GM18907 (cell line): Measurements from ENCODE around the gene COPZ1.
"Not testable (repeated sequence)": the region's sequence is repeated elsewhere in the genome, so short reads cannot be mapped to it uniquely, and the experiment has no call there.

ENCODE experiments used
- ATAC-seq: cut with Tn5 transposase; IDR thresholded peaks from one replicate; pipeline ENCODE4 v1.9.1; 2021; ENCODE audit warnings: mild to moderate bottlenecking, moderate library complexity; ENCODE audit not compliant: unreplicated experiment

Gene COPZ1

DNA sequence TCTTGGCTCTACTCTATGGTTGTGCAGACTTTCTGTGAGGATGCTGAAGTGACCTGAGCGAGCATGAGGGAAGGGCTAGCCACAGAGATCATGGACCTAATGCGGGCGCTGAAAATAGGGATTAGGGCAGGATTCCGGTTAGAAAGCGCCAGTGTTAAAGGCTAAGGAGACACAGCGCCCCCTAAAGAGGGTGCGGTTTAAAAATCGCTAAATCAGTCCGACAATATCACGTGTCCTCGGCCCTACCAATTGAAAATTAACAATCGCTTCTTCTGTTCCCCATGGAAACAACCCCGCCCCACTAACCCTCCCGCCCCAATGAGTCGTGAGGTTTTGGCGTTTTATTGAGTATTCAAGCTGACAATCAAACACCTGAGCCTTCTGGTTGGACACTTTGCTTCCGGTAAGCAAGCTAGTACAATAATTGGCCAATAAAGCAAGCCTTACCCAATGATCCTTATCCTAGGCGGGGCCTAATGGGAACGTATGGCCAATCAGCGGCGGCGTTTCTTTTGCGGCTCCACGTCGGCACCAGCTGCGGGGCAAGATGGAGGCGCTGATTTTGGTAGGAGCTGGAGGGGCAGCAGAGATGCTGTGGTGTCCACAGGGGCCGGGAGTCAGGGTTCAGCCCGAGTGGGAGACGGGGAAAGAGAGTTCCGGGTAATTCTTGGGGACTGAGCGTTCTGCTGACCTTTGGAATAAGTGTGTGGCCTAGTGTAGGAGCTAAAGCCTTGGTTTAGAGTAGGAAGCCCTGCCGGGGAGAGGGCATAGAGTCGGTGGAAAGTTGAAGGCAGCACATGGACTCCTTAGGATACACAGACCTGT, at the start of gene COPZ1:
COPZ1 (plus strand) TSS at position 515 of the 825 bp plus-strand sequence; CDS start at position 548, 33 bp downstream.
- peak; percentile 98 for ATAC-seq

DNA sequence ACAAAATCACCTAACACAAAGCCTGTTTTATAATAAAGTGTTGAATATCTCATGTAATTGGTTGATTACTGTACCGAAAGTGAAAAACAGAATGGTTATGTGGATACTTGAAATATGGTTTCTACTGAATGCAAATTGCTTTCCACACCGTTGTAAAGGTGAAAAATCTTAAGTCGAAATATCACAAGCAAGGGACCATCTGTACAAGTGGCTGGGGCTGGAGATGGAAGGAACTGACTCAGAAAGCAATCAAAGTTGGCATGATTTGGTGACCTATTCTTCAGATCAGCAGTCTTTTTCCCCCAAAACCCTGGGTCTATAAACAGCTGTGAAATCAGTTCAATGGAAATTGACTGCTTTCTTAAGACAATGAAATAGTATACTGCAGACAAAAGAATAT, 48.6 kb upstream of the COPZ1 start:
- ATAC-seq, result no peak

DNA sequence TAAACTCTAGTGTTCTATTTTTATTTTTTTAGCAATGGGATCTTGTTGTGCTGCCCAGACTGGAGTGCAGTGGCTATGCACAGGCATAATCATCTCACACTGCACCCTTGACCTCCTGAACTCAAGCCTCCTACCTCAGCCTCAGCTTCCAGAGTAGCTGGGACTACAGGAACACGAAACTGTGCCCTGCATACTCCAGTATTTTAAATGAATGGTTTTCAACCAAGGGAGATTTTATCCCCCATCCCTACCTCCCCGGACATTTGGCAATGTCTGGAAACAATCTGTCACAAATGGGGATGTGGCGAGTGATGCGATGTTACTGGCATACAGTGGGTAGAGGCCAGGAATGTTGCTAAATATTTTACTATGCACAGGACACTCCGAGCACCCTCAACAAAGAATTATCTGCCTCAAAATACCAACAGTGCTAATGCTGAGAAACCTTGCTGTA, 47.1 kb upstream of the COPZ1 start:
- ATAC-seq, result no peak

DNA sequence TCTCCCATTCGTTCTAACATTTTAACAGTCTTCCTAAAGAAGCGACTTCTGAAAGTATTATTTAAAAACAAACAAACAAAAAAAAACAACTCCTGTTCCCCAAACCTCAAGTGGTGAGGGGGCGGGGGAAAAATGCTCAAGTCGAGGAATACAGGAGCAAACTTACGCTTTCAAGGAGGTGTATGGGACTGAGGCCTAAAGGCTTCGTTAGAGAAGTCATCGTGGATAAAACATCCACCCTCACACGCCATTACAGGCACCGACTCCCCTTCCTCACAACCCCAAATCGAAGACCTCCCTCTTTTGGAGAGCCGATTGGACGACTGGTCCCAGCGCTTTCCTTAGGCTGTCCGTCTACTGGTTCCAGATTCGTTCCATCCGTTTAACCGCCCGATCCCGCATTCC, 45.7 kb upstream of the COPZ1 start:
- ATAC-seq, result peak; percentile 2

GRCh38 chr12:54279632-54280467, 45.1 kb upstream of the COPZ1 start, which contains the start of gene CBX5:
Gene CBX5 (minus strand): TSS chr12:54280122. CDS start chr12:54257650, 22,472 bp downstream.
- ATAC-seq, result peak; percentile 78

DNA sequence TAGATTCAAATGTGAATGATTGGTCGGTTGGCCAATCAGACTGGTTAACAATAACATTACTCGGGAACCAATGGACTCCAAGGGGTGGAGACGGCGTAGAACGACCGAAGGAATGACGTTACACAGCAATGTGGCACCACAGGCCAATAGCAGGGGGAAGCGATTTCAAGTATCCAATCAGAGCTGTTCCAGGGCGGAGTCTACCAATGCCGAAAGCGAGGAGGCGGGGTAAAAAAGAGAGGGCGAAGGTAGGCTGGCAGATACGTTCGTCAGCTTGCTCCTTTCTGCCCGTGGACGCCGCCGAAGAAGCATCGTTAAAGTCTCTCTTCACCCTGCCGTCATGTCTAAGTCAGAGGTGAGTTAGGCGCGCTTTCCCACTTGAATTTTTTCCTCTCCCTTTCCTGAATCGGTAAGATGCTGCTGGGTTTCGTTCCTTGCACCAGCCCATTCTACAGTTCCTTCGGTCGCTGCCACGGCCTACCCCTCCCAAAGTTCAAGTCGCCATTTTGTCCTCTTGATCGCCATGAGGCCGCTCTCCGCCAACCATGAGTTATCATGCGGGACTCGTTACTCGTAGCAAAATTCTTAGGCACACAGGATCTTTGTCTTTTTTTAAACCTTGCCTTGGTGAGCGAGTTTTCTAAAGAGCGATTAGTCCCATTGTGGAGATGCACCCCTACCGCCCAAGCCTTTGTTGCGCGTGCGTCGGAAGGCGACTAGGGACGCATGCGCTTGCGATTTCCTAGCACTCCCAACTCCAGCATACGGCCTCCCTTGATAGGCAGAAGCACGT, 44.3 kb upstream of the COPZ1 start, which contains the start of gene HNRNPA1:
HNRNPA1 (plus strand) TSS at position 259 of the 793 bp plus-strand sequence; CDS start at position 341, 82 bp downstream.
- ATAC-seq, result peak; percentile 92

DNA sequence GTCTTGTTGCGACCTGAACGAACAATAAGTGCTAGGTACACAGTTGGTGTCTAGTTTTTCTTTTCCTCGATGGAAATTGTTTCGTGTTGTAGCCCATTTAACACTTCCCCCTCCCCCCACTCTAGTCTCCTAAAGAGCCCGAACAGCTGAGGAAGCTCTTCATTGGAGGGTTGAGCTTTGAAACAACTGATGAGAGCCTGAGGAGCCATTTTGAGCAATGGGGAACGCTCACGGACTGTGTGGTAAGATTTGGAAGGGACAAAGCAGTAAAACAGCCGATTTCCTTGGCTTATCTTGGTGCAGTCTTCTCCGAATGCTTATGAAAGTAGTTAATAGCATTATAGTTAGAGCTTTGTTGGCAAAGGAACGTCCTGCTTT, 43.7 kb upstream of the COPZ1 start:
- not testable (repeated sequence) for ATAC-seq

DNA sequence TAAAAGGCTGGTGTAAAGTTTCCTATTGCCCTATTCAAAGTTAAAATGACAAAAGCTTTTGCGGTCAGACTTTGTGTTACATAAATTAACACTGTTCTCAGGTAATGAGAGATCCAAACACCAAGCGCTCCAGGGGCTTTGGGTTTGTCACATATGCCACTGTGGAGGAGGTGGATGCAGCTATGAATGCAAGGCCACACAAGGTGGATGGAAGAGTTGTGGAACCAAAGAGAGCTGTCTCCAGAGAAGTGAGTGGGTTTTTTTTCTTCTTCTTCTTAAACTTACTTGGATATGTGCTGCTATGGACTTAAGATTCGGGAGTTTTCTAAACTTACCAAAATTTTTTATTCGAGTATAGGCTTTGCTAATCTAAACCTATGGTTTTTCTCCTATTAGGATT, 43.2 kb upstream of the COPZ1 start:
- ATAC-seq, result not testable (repeated sequence)

GRCh38 chr12:54282949-54283593, 41.9 kb upstream of the COPZ1 start:
- ATAC-seq, result no peak

- ATAC-seq, result not testable (repeated sequence)
These were observed 40.7 kb upstream of the COPZ1 start for GRCh38 chr12:54284070-54284780.

DNA sequence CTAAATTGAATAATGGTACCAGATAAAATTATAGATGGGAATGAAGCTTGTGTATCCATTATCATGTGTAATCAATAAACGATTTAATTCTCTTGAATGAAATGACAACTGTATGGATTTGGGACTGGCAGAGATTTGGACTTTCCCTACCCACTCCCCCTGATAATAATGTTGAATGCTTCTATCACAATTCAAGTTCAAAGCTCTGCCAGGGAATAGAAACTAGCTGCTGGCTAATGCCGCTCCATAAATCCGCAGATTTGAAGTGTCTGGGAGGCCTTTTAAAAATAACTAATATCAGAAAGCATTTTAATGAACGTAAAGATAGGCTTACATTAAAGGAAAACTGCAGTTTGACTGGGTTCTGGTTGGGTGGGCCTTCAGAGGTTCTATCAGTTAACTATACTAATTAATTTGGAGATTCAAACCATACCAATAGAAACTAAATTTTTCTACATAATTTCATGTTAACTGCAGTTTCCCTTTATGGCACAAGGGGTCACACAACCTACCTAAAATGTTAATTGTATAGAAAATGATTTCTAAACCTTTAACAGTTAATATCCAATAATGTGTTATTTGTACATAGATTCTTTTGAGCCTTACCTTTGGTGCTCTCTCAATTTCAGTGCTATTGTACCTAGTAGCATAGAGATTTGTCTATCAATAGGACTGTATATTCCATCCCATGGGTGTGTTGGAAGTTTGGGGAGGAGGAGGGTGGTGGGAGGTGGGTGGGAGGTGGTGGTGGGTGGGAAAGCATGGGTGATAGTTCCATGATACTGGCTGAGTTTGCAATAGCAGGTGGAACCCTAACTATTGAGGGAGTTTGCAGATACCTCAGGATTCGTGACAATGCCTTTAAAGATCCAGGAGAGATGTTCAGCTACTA, 39.5 kb upstream of the COPZ1 start:
- ATAC-seq, result no peak

DNA sequence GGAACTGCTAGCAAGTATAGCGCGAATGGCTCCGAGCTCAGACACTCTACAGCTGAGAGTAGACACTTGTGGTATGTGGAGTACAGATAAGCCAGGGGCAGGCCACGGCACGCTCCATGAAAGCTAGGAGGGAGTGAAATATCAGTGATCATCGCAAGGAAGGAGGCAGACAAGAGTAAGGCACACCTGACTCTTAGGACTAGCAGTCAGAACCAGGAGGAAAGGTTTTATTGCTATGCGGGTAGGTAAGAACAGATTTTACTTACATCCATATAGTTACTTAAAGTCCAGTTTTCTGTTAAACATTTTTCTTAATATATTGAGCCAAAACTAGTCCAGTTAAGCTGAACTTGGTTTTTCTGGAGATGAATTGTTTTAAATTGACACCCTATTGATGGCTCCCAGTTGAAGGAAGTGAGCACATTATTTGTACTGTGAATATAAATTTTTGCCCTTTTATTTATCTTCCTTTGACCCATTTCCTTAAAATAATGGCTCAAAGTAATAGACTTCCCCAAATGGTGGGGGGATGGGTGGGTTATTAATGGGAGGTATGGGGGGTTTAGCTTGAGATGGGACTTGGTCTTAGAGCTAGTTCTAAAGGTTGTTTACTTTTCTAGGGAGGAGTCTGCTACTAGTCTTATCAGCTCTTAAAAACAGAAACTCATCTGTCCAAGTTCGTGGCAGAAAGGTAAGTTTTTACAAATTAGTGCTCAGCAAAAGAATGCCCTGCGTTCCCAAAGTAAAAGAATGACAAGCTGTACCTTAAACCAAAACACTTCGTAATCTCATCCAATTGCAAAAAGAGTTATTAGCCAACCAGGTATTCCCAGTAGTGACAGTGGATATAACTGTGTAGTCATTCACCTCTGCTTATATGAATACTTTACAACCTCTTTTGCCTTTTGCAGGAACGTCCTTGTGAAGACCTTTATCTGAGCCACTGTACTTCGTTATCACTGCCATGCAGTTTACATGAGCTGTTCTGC, 38.6 kb upstream of the COPZ1 start:
- no peak for ATAC-seq

DNA sequence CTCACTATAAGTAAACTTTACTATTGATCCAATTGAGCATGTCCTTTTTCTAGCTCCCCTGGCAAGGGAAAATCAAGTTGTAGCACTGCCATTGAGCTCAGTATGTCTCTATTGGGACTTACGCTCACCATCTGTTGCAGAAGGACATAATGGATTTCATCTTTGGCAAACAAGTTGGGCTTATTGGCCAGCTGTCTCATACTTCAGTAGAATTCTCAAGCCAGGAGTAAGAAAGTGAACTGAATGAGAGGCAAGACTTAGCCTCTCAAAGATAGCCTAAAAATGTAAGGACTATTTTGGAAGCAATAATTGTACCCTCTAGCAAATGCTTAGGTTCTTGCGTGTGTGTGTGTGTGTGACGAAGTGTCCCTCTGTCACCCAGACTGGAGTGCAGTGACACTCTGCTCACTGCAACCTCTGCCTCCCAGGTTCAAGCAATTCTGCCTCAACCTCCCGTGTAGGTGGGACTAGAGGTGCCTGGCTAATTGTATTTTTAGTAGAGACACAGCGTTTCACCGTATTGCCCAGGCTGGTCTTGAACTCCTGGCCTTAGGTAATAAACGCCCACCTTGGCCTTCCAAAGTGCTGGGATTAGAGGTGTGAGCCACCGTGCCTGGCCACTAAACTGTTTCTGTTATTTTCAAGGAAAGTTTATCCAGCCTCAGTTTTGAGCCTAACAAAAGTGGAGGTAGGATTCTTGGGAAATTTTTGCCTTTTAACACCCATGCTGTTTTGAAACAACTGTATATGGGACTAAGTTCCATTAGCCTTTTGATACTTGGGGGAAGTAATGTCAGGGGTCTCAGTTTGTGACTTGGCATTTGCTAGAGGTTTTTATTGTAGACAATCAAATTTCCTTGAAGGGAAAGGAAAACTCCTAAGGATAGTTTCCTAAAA, 37.4 kb upstream of the COPZ1 start:
- no peak for ATAC-seq

- no peak for ATAC-seq
These were observed 32.6 kb upstream of the COPZ1 start for GRCh38 chr12:54292083-54292930.

- ATAC-seq, result no peak
These were observed 32.0 kb upstream of the COPZ1 start for GRCh38 chr12:54292931-54293241.
